Measurements from ENCODE around the gene DLEC1. TPM values are rescaled to one million over a fixed set of nuclear protein-coding genes. Genes with fewer than 3 reads are reported as not detected.
A peak's percentile ranks its signal among the peaks of the same experiment; 100 is the strongest.

DLEC1 gene
- total RNA-seq, 2 donors from 2014 or later: 0.29 to 0.82 TPM

- ATAC-seq: peak in 1 of 2 donors; percentile 2
- intact Hi-C loops (cut with DNase I): loop anchor here in 1 of 2 donors (10.0 kb wide), 1 partner anchor 155 kb away; no protein-coding TSS in a partner anchor
- DNase-seq: peak; percentile 15
These were observed 29.0 kb upstream of the DLEC1 start for GRCh38 chr3:38009807-38010591.

GRCh38 chr3:38011111-38011510, 27.9 kb upstream of the DLEC1 start:
- intact Hi-C loops (cut with DNase I): no loop called here
- ATAC-seq (no peak), DNase-seq (peak; percentile 13)

- DNase-seq: no peak
These were observed 23.5 kb upstream of the DLEC1 start for GRCh38 chr3:38015485-38015884.

GRCh38 chr3:38015984-38016383, 23.0 kb upstream of the DLEC1 start:
- DNase-seq (no peak), ATAC-seq (no peak)
- intact Hi-C loops (cut with DNase I): no loop called here

More at GRCh38 chr3:38015485-38015884, 23.5 kb upstream of the DLEC1 start:
- no peak for ATAC-seq
- intact Hi-C loops (cut with DNase I): no loop called here

- no peak for DNase-seq
- no peak for ATAC-seq
- intact Hi-C loops (cut with DNase I): no loop called here
These were observed 22.6 kb upstream of the DLEC1 start for GRCh38 chr3:38016410-38016809.

GRCh38 chr3:38016847-38017444, 22.1 kb upstream of the DLEC1 start:
- no peak for DNase-seq
- intact Hi-C loops (cut with DNase I): no loop called here
- no peak for ATAC-seq

GRCh38 chr3:38017445-38018295, 21.3 kb upstream of the DLEC1 start:
- no peak for ATAC-seq
- intact Hi-C loops (cut with DNase I): no loop called here
- no peak for DNase-seq

GRCh38 chr3:38018296-38019266, 20.4 kb upstream of the DLEC1 start:
- peak in 1 of 2 donors; percentile 3 for ATAC-seq

GRCh38 chr3:38019658-38020341, 19.2 kb upstream of the DLEC1 start:
- DNase-seq (no peak), ATAC-seq (no peak)
- intact Hi-C loops (cut with DNase I): no loop called here

More at GRCh38 chr3:38018296-38019266, 20.4 kb upstream of the DLEC1 start:
- intact Hi-C loops (cut with DNase I): no loop called here
- no peak for DNase-seq

- intact Hi-C loops (cut with DNase I): no loop called here
- ATAC-seq (no peak), DNase-seq (no peak)
These were observed 18.7 kb upstream of the DLEC1 start for GRCh38 chr3:38020342-38020726.

GRCh38 chr3:38021196-38021595, 17.8 kb upstream of the DLEC1 start:
- ATAC-seq (no peak), DNase-seq (no peak)
- intact Hi-C loops (cut with DNase I): no loop called here

GRCh38 chr3:38022301-38022700, 16.7 kb upstream of the DLEC1 start:
- DNase-seq (no peak), ATAC-seq (no peak)
- intact Hi-C loops (cut with DNase I): no loop called here

- DNase-seq: no peak
- no peak for ATAC-seq
- intact Hi-C loops (cut with DNase I): no loop called here
These were observed 15.9 kb upstream of the DLEC1 start for GRCh38 chr3:38022896-38023709.

GRCh38 chr3:38026856-38027255, 12.2 kb upstream of the DLEC1 start:
- ATAC-seq (no peak), DNase-seq (no peak)
- intact Hi-C loops (cut with DNase I): no loop called here

GRCh38 chr3:38027466-38028465, 11.2 kb upstream of the DLEC1 start:
- intact Hi-C loops (cut with DNase I): no loop called here
- DNase-seq (no peak), ATAC-seq (no peak)

Data from left cardiac atrium (tissue), 4 donors.